ENCODE results near the gene ABCC10.

DNA sequence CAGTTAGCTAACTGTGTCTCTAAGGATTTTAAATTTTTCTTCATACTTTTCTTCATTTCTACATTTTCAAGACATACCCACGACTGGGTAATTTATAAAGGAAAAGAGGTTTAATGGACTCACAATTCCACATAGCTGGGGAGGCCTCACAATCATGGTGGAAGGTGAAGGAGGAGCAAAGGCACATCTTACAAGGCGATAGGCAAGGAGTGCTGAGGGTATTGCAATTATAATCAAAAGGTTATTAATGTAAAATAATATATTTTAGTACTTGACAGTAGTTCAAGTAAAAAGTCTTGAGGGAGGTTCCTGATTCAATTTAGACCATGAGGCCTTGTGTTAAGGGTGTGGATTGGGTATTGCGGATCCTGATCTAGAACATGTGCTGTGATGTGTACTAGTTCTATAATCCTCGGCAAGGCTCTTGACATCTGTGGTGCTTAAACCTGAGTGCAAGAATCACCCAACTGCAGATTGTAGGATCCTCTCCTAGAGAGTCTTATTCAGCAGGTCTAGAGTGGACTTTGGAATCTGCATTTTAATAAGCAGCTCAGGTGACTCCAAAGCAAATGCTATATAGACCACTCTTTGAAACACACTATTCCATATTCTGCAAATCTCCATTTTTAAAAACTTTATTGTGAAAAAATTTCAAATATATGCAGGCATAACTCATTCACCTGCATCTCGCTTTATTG, 7.2 kb upstream of the ABCC10 start:
- TF ChIP-seq, protein P1, sequence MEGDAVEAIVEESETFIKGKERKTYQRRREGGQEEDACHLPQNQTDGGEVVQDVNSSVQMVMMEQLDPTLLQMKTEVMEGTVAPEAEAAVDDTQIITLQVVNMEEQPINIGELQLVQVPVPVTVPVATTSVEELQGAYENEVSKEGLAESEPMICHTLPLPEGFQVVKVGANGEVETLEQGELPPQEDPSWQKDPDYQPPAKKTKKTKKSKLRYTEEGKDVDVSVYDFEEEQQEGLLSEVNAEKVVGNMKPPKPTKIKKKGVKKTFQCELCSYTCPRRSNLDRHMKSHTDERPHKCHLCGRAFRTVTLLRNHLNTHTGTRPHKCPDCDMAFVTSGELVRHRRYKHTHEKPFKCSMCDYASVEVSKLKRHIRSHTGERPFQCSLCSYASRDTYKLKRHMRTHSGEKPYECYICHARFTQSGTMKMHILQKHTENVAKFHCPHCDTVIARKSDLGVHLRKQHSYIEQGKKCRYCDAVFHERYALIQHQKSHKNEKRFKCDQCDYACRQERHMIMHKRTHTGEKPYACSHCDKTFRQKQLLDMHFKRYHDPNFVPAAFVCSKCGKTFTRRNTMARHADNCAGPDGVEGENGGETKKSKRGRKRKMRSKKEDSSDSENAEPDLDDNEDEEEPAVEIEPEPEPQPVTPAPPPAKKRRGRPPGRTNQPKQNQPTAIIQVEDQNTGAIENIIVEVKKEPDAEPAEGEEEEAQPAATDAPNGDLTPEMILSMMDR (conservative IDR thresholded peaks at IDR 0.05): no peak
- TF ChIP-seq EZH2 (IDR thresholded peaks at IDR 0.05; ENCODE audit: low read depth): no peak
